Skin epidermis (tissue), 12 donors: Measurements from ENCODE around the gene GNPDA2.
A peak's percentile ranks its signal among the peaks of the same experiment; 100 is the strongest.
"Not testable (repeated sequence)": the region's sequence is repeated elsewhere in the genome, so short reads cannot be mapped to it uniquely, and the experiment has no call there.

ENCODE experiments used
- H3K27ac ChIP-seq, 21 experiments: fragments of 200-600 bp; sonication (generic) in 11 of 21; one replicate each; pipeline ENCODE4 v1.5.0; 2020; ENCODE audit warnings: mild to moderate bottlenecking in 3 of 21, inconsistent platforms in 2 of 21, moderate library complexity in 2 of 21
- H3K4me3 ChIP-seq, 7 experiments: fragments of 200-600 bp; sonication (generic) in 2 of 7; one replicate each; pipeline ENCODE4 v1.5.0; 2020; ENCODE audit warnings: inconsistent platforms in 2 of 7, mild to moderate bottlenecking in 2 of 7, moderate library complexity in 1 of 7

The GNPDA2 gene

GRCh38 chr4:44726038-44726871 is at the start of gene GNPDA2:
GNPDA2 (minus strand) TSS chr4:44726556; CDS start chr4:44722207, 4,349 bp downstream.
- H3K4me3 ChIP-seq, result peak within 1 kb of the TSS; percentile 67 to 91 (median 78)
- peak within 1 kb of the TSS in 20 of 21 experiments; percentile 37 to 90 (median 80) for H3K27ac ChIP-seq

GRCh38 chr4:44772340-44772739 is 46.0 kb upstream of the GNPDA2 start:
- H3K27ac ChIP-seq, result no peak overlapping the region
- no peak overlapping the region for H3K4me3 ChIP-seq

- Histone ChIP-seq H3K27ac (no peak overlapping the region), H3K4me3 (no peak overlapping the region)
Measured at GRCh38 chr4:44771789-44772188, 45.4 kb upstream of the GNPDA2 start.

- Histone ChIP-seq H3K4me3 (no peak overlapping the region), H3K27ac (no peak overlapping the region)
Measured at GRCh38 chr4:44766453-44766852, 40.1 kb upstream of the GNPDA2 start.

- Histone ChIP-seq H3K4me3 (no peak overlapping the region), H3K27ac (no peak overlapping the region)
Measured at GRCh38 chr4:44765116-44765515, 38.8 kb upstream of the GNPDA2 start.

GRCh38 chr4:44761306-44761705 is 35.0 kb upstream of the GNPDA2 start:
- no peak overlapping the region for H3K27ac ChIP-seq
- no peak overlapping the region for H3K4me3 ChIP-seq

GRCh38 chr4:44760142-44760898 is 34.0 kb upstream of the GNPDA2 start:
- H3K4me3 ChIP-seq, result no peak overlapping the region

GRCh38 chr4:44756559-44756958 is 30.2 kb upstream of the GNPDA2 start:
- Histone ChIP-seq H3K27ac (no peak overlapping the region), H3K4me3 (no peak overlapping the region)

More at GRCh38 chr4:44760142-44760898, 34.0 kb upstream of the GNPDA2 start:
- no peak overlapping the region for H3K27ac ChIP-seq

- Histone ChIP-seq H3K27ac (no peak overlapping the region), H3K4me3 (no peak overlapping the region)
Measured at GRCh38 chr4:44740201-44740600, 13.8 kb upstream of the GNPDA2 start.

- Histone ChIP-seq H3K27ac (no peak overlapping the region), H3K4me3 (no peak overlapping the region)
Measured at GRCh38 chr4:44738615-44739014, 12.3 kb upstream of the GNPDA2 start.

GRCh38 chr4:44736900-44737299 is 10.5 kb upstream of the GNPDA2 start:
- no peak overlapping the region for H3K27ac ChIP-seq
- H3K4me3 ChIP-seq, result no peak overlapping the region

- not testable (repeated sequence) for H3K4me3 ChIP-seq, H3K27ac ChIP-seq
Measured at GRCh38 chr4:44728694-44729093, 2.3 kb upstream of the GNPDA2 start.

GRCh38 chr4:44727471-44727870 is 1.1 kb upstream of the GNPDA2 start:
- Histone ChIP-seq H3K4me3 (no peak overlapping the region), H3K27ac (no peak overlapping the region)

- H3K27ac ChIP-seq, result peak overlapping the region in 20 of 21 experiments; percentile 37 to 90 (median 80)
- H3K4me3 ChIP-seq, result peak overlapping the region; percentile 67 to 91 (median 78)
Measured at GRCh38 chr4:44725726-44726037, 674 bp downstream of the GNPDA2 start.

- peak overlapping the region in 5 of 21 experiments; percentile 74 to 90 (median 88) for H3K27ac ChIP-seq
Measured at GRCh38 chr4:44725166-44725565, 1.2 kb downstream of the GNPDA2 start.

GRCh38 chr4:44722001-44722400 is 4.4 kb downstream of the GNPDA2 start:
- H3K27ac ChIP-seq, result no peak overlapping the region
- no peak overlapping the region for H3K4me3 ChIP-seq

More at GRCh38 chr4:44725166-44725565, 1.2 kb downstream of the GNPDA2 start:
- peak overlapping the region in 6 of 7 experiments; percentile 67 to 91 (median 80) for H3K4me3 ChIP-seq

- H3K4me3 ChIP-seq, result no peak overlapping the region
- H3K27ac ChIP-seq, result no peak overlapping the region
Measured at GRCh38 chr4:44720371-44720770, 6.0 kb downstream of the GNPDA2 start.

GRCh38 chr4:44716597-44716996 is 9.8 kb downstream of the GNPDA2 start:
- no peak overlapping the region for H3K27ac ChIP-seq
- H3K4me3 ChIP-seq, result no peak overlapping the region

- Histone ChIP-seq H3K27ac (no peak overlapping the region), H3K4me3 (no peak overlapping the region)
Measured at GRCh38 chr4:44713125-44713524, 13.2 kb downstream of the GNPDA2 start.

GRCh38 chr4:44704673-44705072 is 21.7 kb downstream of the GNPDA2 start:
- H3K27ac ChIP-seq, result no peak overlapping the region

GRCh38 chr4:44701037-44701436 is 25.3 kb downstream of the GNPDA2 start:
- Histone ChIP-seq H3K4me3 (no peak overlapping the region), H3K27ac (no peak overlapping the region)

More at GRCh38 chr4:44704673-44705072, 21.7 kb downstream of the GNPDA2 start:
- no peak overlapping the region for H3K4me3 ChIP-seq
